IMR-90 (cell line): Measurements from ENCODE around the gene TRIM6. TPM values are rescaled to one million over a fixed set of nuclear protein-coding genes. Genes with fewer than 3 reads are reported as not detected.

Experiments
- ATAC-seq: fragments of 200-7000 bp; cut with Tn5 transposase; 2 replicates; pipeline ENCODE4 v1.9.1; 2020; ENCODE audit warnings: low read depth, mild to moderate bottlenecking, moderate library complexity
- BruUV-seq: library from RNA; stranded (reverse); fragments of 400-500 nt; replicated peaks from 2 replicates; lab custom pipeline; 2021; lab: Mats Ljungman, UMichigan
- CTCF ChIA-PET: fragments of 300-600 bp; formaldehyde crosslinking; extraction: SDS; loops from one replicate; lab custom pipeline; 2021; ENCODE audit warnings: antibody characterized with exemption; lab: Yijun Ruan, JAX
- POLR2A ChIA-PET: fragments of 300-600 bp; sonication (Branson Sonifier 250); formaldehyde crosslinking; loops from one replicate; lab custom pipeline; 2022; ENCODE audit warnings: antibody characterized with exemption; ENCODE audit not compliant: unreplicated experiment; lab: Charles Lee
- DNase-seq: peaks from one replicate; pipeline ENCODE4 v3.0.0; 2013
- H2AFZ ChIP-seq: replicated peaks from 2 replicates; pipeline ENCODE3; 2013; ENCODE audit warnings: low read length, mild to moderate bottlenecking; ENCODE audit not compliant: poor library complexity
- H2AK5ac ChIP-seq: 2 replicates; pipeline ENCODE4 v1.6.1; 2013; ENCODE audit warnings: low read depth, low read length, inconsistent platforms
- H2AK9ac ChIP-seq: replicated peaks from 2 replicates; pipeline ENCODE3; 2013; ENCODE audit warnings: mild to moderate bottlenecking, low read depth, low read length, moderate library complexity; ENCODE audit not compliant: poor library complexity
- H2BK120ac ChIP-seq: 2 replicates; pipeline ENCODE4 v1.6.1; 2013; ENCODE audit warnings: low read depth, low read length, inconsistent platforms
- H2BK15ac ChIP-seq: 3 replicates; pipeline ENCODE4 v1.6.1; 2013; ENCODE audit warnings: low read depth, low read length, inconsistent platforms
- H2BK20ac ChIP-seq: 2 replicates; pipeline ENCODE4 v1.6.1; 2013; ENCODE audit warnings: low read depth, mild to moderate bottlenecking, inconsistent platforms, low read length, moderate library complexity
- H2BK5ac ChIP-seq: 2 replicates; pipeline ENCODE4 v1.6.1; 2013; ENCODE audit warnings: mild to moderate bottlenecking, low read depth, low read length, inconsistent platforms; ENCODE audit not compliant: poor library complexity, severe bottlenecking
- H3K14ac ChIP-seq: replicated peaks from 2 replicates; pipeline ENCODE4 v1.6.1; 2013; ENCODE audit warnings: low read depth, low read length, inconsistent platforms
- H3K18ac ChIP-seq: 2 replicates; pipeline ENCODE4 v1.6.1; 2013; ENCODE audit warnings: low read depth, low read length, control low read depth
- H3K23ac ChIP-seq: 2 replicates; pipeline ENCODE4 v1.6.1; 2013; ENCODE audit warnings: low read depth, low read length, inconsistent platforms
- H3K27ac ChIP-seq: 2 replicates; pipeline ENCODE4 v1.5.1; 2013; ENCODE audit warnings: mild to moderate bottlenecking, control low read depth, low read length; ENCODE audit not compliant: insufficient read depth
- H3K27me3 ChIP-seq: 2 replicates; pipeline ENCODE4 v1.6.1; 2013; ENCODE audit warnings: low read length; ENCODE audit not compliant: control insufficient read depth, insufficient read depth
- H3K36me3 ChIP-seq: 2 replicates; pipeline ENCODE4 v1.6.1; 2013; ENCODE audit warnings: low read length, mixed read lengths; ENCODE audit not compliant: control insufficient read depth, insufficient read depth
- H3K4ac ChIP-seq: 2 replicates; pipeline ENCODE4 v1.6.1; 2013; ENCODE audit warnings: low read depth, low read length, inconsistent platforms
- H3K4me1 ChIP-seq: 2 replicates; pipeline ENCODE4 v1.6.1; 2013; ENCODE audit warnings: low read length, mixed read lengths; ENCODE audit not compliant: control insufficient read depth, insufficient read depth
- H3K4me2 ChIP-seq: 2 replicates; pipeline ENCODE4 v1.6.1; 2013; ENCODE audit warnings: low read depth, mild to moderate bottlenecking, control low read depth, low read length, moderate library complexity
- H3K4me3 ChIP-seq: 2 replicates; pipeline ENCODE4 v1.5.1; 2013; ENCODE audit warnings: low read depth, mild to moderate bottlenecking, control low read depth, low read length, moderate library complexity; ENCODE audit not compliant: insufficient read depth
- H3K56ac ChIP-seq: 2 replicates; pipeline ENCODE4 v1.6.1; 2013; ENCODE audit warnings: low read length, inconsistent platforms; ENCODE audit not compliant: insufficient read depth; ENCODE audit errors: extremely low read depth
- H3K79me1 ChIP-seq, 2 experiments: 2 replicates each; pipeline ENCODE4 v1.6.1; 2013; ENCODE audit warnings: low read length in 2 of 2, inconsistent platforms in 1 of 2, low read depth in 1 of 2
- H3K9ac ChIP-seq: 2 replicates; pipeline ENCODE4 v1.6.1; 2013; ENCODE audit warnings: low read depth, low read length, control low read depth
- H3K9me1 ChIP-seq: 2 replicates; pipeline ENCODE4 v1.6.1; 2013; ENCODE audit warnings: low read length, inconsistent platforms; ENCODE audit not compliant: insufficient read depth
- H3K9me3 ChIP-seq: 2 replicates; pipeline ENCODE4 v1.6.1; 2013; ENCODE audit warnings: low read length; ENCODE audit not compliant: control insufficient read depth, insufficient read depth
- H4K20me1 ChIP-seq: 2 replicates; pipeline ENCODE4 v1.6.1; 2013; ENCODE audit warnings: low read length, inconsistent platforms; ENCODE audit not compliant: insufficient read depth
- H4K5ac ChIP-seq: 2 replicates; pipeline ENCODE4 v1.6.1; 2013; ENCODE audit warnings: mild to moderate bottlenecking, low read depth, low read length, control low read depth
- H4K8ac ChIP-seq, 2 experiments: 2 replicates each; pipeline ENCODE4 v1.6.1; 2013; ENCODE audit warnings: low read depth in 2 of 2, low read length in 2 of 2, control low read depth in 1 of 2, inconsistent platforms in 1 of 2
- H4K91ac ChIP-seq: 2 replicates; pipeline ENCODE4 v1.6.1; 2013; ENCODE audit warnings: low read depth, low read length, inconsistent platforms; ENCODE audit not compliant: insufficient read depth
- BHLHE40 ChIP-seq: fragments of 150-350 bp; IDR thresholded peaks from 2 replicates; pipeline ENCODE4 v1.6.1; 2016; ENCODE audit warnings: mild to moderate bottlenecking, low read depth, low read length
- CEBPB ChIP-seq: IDR thresholded peaks from 2 replicates; pipeline ENCODE4 v1.6.1; 2012; ENCODE audit warnings: low read depth, low read length, improper control_type of control experiment
- CHD1 ChIP-seq: IDR thresholded peaks from 2 replicates; pipeline ENCODE4 v1.6.1; 2012; ENCODE audit warnings: low read depth, low read length, improper control_type of control experiment
- FOS ChIP-seq: fragments of 150-350 bp; IDR thresholded peaks from 2 replicates; pipeline ENCODE4 v1.6.1; 2016; ENCODE audit warnings: low read depth, low read length
- MAFK ChIP-seq: IDR thresholded peaks from 2 replicates; pipeline ENCODE4 v1.6.1; 2012; ENCODE audit warnings: low read depth, low read length, improper control_type of control experiment
- MAZ ChIP-seq: IDR thresholded peaks from 2 replicates; pipeline ENCODE4 v1.6.1; 2012; ENCODE audit warnings: low read depth, mild to moderate bottlenecking, low read length, improper control_type of control experiment, moderate library complexity, borderline replicate concordance
- NFE2L2 ChIP-seq: fragments of 150-350 bp; IDR thresholded peaks from 2 replicates; pipeline ENCODE4 v1.6.1; 2016; ENCODE audit warnings: low read depth, mild to moderate bottlenecking, low read length
- POLR2A ChIP-seq: IDR thresholded peaks from 2 replicates; pipeline ENCODE4 v1.6.1; 2012; ENCODE audit warnings: mild to moderate bottlenecking, low read depth, low read length
- RAD21 ChIP-seq: IDR thresholded peaks from 2 replicates; pipeline ENCODE4 v1.6.1; 2012; ENCODE audit warnings: low read length, improper control_type of control experiment
- RCOR1 ChIP-seq: IDR thresholded peaks from 2 replicates; pipeline ENCODE4 v1.6.1; 2012; ENCODE audit warnings: mild to moderate bottlenecking, low read length, improper control_type of control experiment; ENCODE audit not compliant: insufficient replicate concordance
- WGBS, 2 experiments: methylation state at CpG; one replicate each; pipeline versions ENCODE4 v1.1.5 to v1.1.7; 2013; ENCODE audit warnings: missing lambda C conversion rate in 2 of 2; ENCODE audit not compliant: insufficient read length in 1 of 2; ENCODE audit errors: extremely low coverage in 2 of 2; 5-methylcytosine and 5-hydroxymethylcytosine counted together
- dilution Hi-C: fragments of 300-500 bp; cut with HindIII; formaldehyde crosslinking; loops from one replicate; pipeline ENCODE4 v1.14.3; 2018; ENCODE audit warnings: low sequenced_read_pairs; ENCODE audit not compliant: unreplicated experiment
- in situ Hi-C: fragments of 300-500 bp; cut with MboI; formaldehyde crosslinking; loops from 3 replicates; pipeline ENCODE4 v1.14.3; 2019; ENCODE audit warnings: low sequenced_read_pairs, inconsistent platforms, mixed read lengths
- intact Hi-C: fragments of 100-400 bp; cut with micrococcal nuclease; formaldehyde crosslinking; loops from 2 replicates; pipeline ENCODE4 v1.10.0; 2022
- polyA plus RNA-seq, 3 experiments: library from polyadenylated mRNA; depleted of rRNA; stranded (reverse); fragments of >200 nt; gene quantifications; 2 replicates each; pipeline ENCODE4 v1.2.3, GENCODE V29; 2012; ENCODE audit warnings: low replicate concordance in 1 of 3
- total RNA-seq: library from RNA; depleted of rRNA; stranded (reverse); fragments of >200 nt; gene quantifications from 2 replicates; pipeline ENCODE4 v1.2.3, GENCODE V29; 2012
- TF ChIP-seq, protein P1 (sequence below): fragments of 150-350 bp; IDR thresholded peaks from 2 replicates; pipeline ENCODE4 v1.6.1; 2017; ENCODE audit warnings: mild to moderate bottlenecking, antibody characterized with exemption, low read length, low read depth
- TF ChIP-seq, protein P2 (sequence below): conservative IDR thresholded peaks from 2 replicates; pipeline ENCODE4 v1.5.1; 2012; ENCODE audit warnings: mild to moderate bottlenecking, low read depth, low read length, improper control_type of control experiment
- TF ChIP-seq, protein P3 (sequence below): fragments of 150-350 bp; IDR thresholded peaks from 2 replicates; pipeline ENCODE4 v1.6.1; 2016; ENCODE audit warnings: low read depth, mild to moderate bottlenecking, low read length, moderate library complexity, borderline replicate concordance

TRIM6 gene
- total and polyA plus RNA-seq, 2 of the 4 experiments (the other 2 are of a cell fraction): 3.9 to 4.7 TPM

DNA sequence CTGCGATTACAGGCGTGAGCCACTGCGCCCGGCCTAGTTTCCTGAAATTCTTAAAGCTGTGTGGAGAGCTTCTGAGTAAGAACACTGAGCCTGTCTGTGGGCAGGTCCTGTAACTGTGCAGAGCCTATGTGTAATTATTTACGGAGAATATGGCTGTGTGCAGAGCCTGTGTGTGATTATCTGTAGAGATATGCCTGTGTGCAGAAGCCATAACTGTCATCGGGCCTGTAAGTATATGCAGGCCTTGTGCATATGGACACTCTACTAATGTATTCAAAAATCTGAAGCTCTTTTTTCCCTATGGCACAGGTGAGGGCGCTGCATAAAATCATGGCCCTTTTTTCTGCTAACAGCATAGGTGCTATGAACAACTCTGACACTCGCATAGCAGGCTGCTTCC lies 15.9 kb upstream of the TRIM6 start, which contains the start of gene OR52B6:
TSS of gene OR52B6 (plus strand) at position 301 of the 400 bp plus-strand sequence. CDS start at position 301, 0 bp downstream.
- H4K91ac ChIP-seq: no peak within 1 kb of the TSS
- H2BK15ac ChIP-seq: no peak within 1 kb of the TSS
- no peak within 1 kb of the TSS for H2AFZ ChIP-seq
- H2BK5ac ChIP-seq: no peak within 1 kb of the TSS
- no peaks in the 10 kb centered on the region for H4K20me1 ChIP-seq
- H3K14ac ChIP-seq: no peak within 1 kb of the TSS
- WGBS, 2 experiments: 78% methylated on average over 5 of the region's 8 CpGs; no CpG with 5 or more reads in 1 of the 2 experiments
- intact Hi-C loops (no loop called here), in situ Hi-C loops (no loop called here), dilution Hi-C loops (no loop called here)
- no peak within 1 kb of the TSS for H3K4ac ChIP-seq
- no peak for ATAC-seq
- H3K79me1 ChIP-seq: no peaks in the 10 kb centered on the region
- no peaks in the 10 kb centered on the region; the same call in 1 of the 2 replicates for H3K27me3 ChIP-seq
- TF ChIP-seq MAZ (no peak), NFE2L2 (no peak), CHD1 (no peak), RCOR1 (no peak), CEBPB (no peak), FOS (no peak), RAD21 (no peak), BHLHE40 (no peak), MAFK (no peak), POLR2A (no peak)
- TF ChIP-seq, protein P1, sequence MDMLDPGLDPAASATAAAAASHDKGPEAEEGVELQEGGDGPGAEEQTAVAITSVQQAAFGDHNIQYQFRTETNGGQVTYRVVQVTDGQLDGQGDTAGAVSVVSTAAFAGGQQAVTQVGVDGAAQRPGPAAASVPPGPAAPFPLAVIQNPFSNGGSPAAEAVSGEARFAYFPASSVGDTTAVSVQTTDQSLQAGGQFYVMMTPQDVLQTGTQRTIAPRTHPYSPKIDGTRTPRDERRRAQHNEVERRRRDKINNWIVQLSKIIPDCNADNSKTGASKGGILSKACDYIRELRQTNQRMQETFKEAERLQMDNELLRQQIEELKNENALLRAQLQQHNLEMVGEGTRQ: no peak
- TF ChIP-seq, protein P2, sequence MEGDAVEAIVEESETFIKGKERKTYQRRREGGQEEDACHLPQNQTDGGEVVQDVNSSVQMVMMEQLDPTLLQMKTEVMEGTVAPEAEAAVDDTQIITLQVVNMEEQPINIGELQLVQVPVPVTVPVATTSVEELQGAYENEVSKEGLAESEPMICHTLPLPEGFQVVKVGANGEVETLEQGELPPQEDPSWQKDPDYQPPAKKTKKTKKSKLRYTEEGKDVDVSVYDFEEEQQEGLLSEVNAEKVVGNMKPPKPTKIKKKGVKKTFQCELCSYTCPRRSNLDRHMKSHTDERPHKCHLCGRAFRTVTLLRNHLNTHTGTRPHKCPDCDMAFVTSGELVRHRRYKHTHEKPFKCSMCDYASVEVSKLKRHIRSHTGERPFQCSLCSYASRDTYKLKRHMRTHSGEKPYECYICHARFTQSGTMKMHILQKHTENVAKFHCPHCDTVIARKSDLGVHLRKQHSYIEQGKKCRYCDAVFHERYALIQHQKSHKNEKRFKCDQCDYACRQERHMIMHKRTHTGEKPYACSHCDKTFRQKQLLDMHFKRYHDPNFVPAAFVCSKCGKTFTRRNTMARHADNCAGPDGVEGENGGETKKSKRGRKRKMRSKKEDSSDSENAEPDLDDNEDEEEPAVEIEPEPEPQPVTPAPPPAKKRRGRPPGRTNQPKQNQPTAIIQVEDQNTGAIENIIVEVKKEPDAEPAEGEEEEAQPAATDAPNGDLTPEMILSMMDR: no peak
- TF ChIP-seq, protein P3, sequence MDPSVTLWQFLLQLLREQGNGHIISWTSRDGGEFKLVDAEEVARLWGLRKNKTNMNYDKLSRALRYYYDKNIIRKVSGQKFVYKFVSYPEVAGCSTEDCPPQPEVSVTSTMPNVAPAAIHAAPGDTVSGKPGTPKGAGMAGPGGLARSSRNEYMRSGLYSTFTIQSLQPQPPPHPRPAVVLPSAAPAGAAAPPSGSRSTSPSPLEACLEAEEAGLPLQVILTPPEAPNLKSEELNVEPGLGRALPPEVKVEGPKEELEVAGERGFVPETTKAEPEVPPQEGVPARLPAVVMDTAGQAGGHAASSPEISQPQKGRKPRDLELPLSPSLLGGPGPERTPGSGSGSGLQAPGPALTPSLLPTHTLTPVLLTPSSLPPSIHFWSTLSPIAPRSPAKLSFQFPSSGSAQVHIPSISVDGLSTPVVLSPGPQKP: no peak
- DNase-seq: no peak
- no peak within 1 kb of the TSS for H3K4me3 ChIP-seq
- BruUV-seq: no TSS peak
- H3K4me2 ChIP-seq: no peak within 1 kb of the TSS
- H3K56ac ChIP-seq: no peak within 1 kb of the TSS
- H2BK20ac ChIP-seq: no peak within 1 kb of the TSS
- H3K36me3 ChIP-seq: no peaks in the 10 kb centered on the region
- H4K8ac ChIP-seq: no peak within 1 kb of the TSS
- no peak within 1 kb of the TSS for H2BK120ac ChIP-seq
- H3K18ac ChIP-seq: no peak within 1 kb of the TSS
- H3K9me1 ChIP-seq: no peaks in the 10 kb centered on the region
- no peak within 1 kb of the TSS for H2AK5ac ChIP-seq
- H3K9ac ChIP-seq: no peak within 1 kb of the TSS
- no peaks in the 10 kb centered on the region for H3K9me3 ChIP-seq
- H2AK9ac ChIP-seq: no peak within 1 kb of the TSS
- no peak within 1 kb of the TSS for H3K23ac ChIP-seq
- H3K4me1 ChIP-seq: no peaks in the 10 kb centered on the region
- H3K27ac ChIP-seq: no peak within 1 kb of the TSS
- CTCF ChIA-PET: interaction anchor here (0.7 kb wide), 1 partner anchor 706 kb away, joined by 4 read pairs; no protein-coding TSS in a partner anchor
- H4K5ac ChIP-seq: no peak within 1 kb of the TSS
- POLR2A ChIA-PET: no interaction called here
